ENCODE data around the gene DNAJA1. TPM values are rescaled to one million over a fixed set of nuclear protein-coding genes. Genes with fewer than 3 reads are reported as not detected.

The DNAJA1 gene
- total RNA-seq, 1 experiment from 2014 or later, result 80.4 TPM

- Histone ChIP-seq H2AFZ (ENCODE audit: low read length) (no peak overlapping the region), H4K20me1 (ENCODE audit: insufficient read depth, low read depth, low read length) (no peaks in the 10 kb centered on the region), H3K9me2 (replicated peaks; ENCODE audit: insufficient read depth, low read length) (no peaks in the 10 kb centered on the region), H3K4me3 (ENCODE audit: low read length) (no peak overlapping the region), H3K79me2 (ENCODE audit: low read length) (peaks cover 9% of the 10 kb centered on the region), H3K27ac (ENCODE audit: low read length) (no peak overlapping the region), H3K9ac (ENCODE audit: low read length) (no peak overlapping the region), H3K9me3 (ENCODE audit: low read length) (no peaks in the 10 kb centered on the region), H3K36me3 (ENCODE audit: insufficient read depth, low read length) (peaks cover 39% of the 10 kb centered on the region), H3K4me1 (ENCODE audit: low read length) (peaks cover 33% of the 10 kb centered on the region), H3K4me2 (ENCODE audit: low read depth, low read length, poor library complexity, severe bottlenecking) (no peak overlapping the region), H3K27me3 (ENCODE audit: low read length) (no peaks in the 10 kb centered on the region)
- no peak for DNase-seq
Measured at GRCh38 chr9:33048054-33048465, 23.0 kb downstream of the DNAJA1 start.

GRCh38 chr9:33049680-33050361, 24.7 kb downstream of the DNAJA1 start:
- Histone ChIP-seq H4K20me1 (ENCODE audit: insufficient read depth, low read depth, low read length) (no peaks in the 10 kb centered on the region), H3K27me3 (ENCODE audit: low read length) (no peaks in the 10 kb centered on the region), H3K27ac (ENCODE audit: low read length) (no peak overlapping the region), H3K79me2 (ENCODE audit: low read length) (peaks cover 9% of the 10 kb centered on the region), H3K36me3 (ENCODE audit: insufficient read depth, low read length) (peaks cover 51% of the 10 kb centered on the region), H3K4me3 (ENCODE audit: low read length) (no peak overlapping the region), H3K9me3 (ENCODE audit: low read length) (no peaks in the 10 kb centered on the region), H3K9ac (ENCODE audit: low read length) (no peak overlapping the region), H3K9me2 (replicated peaks; ENCODE audit: insufficient read depth, low read length) (no peaks in the 10 kb centered on the region), H3K4me2 (ENCODE audit: low read depth, low read length, poor library complexity, severe bottlenecking) (no peak overlapping the region), H3K4me1 (ENCODE audit: low read length) (peaks cover 15% of the 10 kb centered on the region), H2AFZ (ENCODE audit: low read length) (no peak overlapping the region)
- DNase-seq, result no peak

- DNase-seq, result peak; percentile 60
- Histone ChIP-seq H3K4me2 (ENCODE audit: low read depth, low read length, poor library complexity, severe bottlenecking) (no peak overlapping the region), H3K27ac (ENCODE audit: low read length) (0 out of 2 replicates have a peak overlapping the region, but pooled peaks have one; percentile 42)
Measured at GRCh38 chr9:33051144-33051543, 26.1 kb downstream of the DNAJA1 start.

GRCh38 chr9:33065157-33066076, 40.3 kb downstream of the DNAJA1 start:
- peak overlapping the region; percentile 25; the same call in 1 of the 2 replicates for H3K9ac ChIP-seq (ENCODE audit: low read length)
- H3K79me2 ChIP-seq (ENCODE audit: low read length), result peaks cover 12% of the 10 kb centered on the region
- H3K9me2 ChIP-seq (replicated peaks; ENCODE audit: insufficient read depth, low read length), result no peaks in the 10 kb centered on the region
- H4K20me1 ChIP-seq (ENCODE audit: insufficient read depth, low read depth, low read length), result no peaks in the 10 kb centered on the region
- DNase-seq, result no peak
- H3K4me3 ChIP-seq (ENCODE audit: low read length), result no peak overlapping the region
- H3K4me2 ChIP-seq (ENCODE audit: low read depth, low read length, poor library complexity, severe bottlenecking), result peak overlapping the region; percentile 7
- H2AFZ ChIP-seq (ENCODE audit: low read length), result no peak overlapping the region
- peaks cover 42% of the 10 kb centered on the region for H3K36me3 ChIP-seq (ENCODE audit: insufficient read depth, low read length)
- H3K4me1 ChIP-seq (ENCODE audit: low read length), result peaks cover 14% of the 10 kb centered on the region
- H3K9me3 ChIP-seq (ENCODE audit: low read length), result no peaks in the 10 kb centered on the region
- no peaks in the 10 kb centered on the region for H3K27me3 ChIP-seq (ENCODE audit: low read length)
- peak overlapping the region; percentile 76 for H3K27ac ChIP-seq (ENCODE audit: low read length)

More at GRCh38 chr9:33051144-33051543, 26.1 kb downstream of the DNAJA1 start:
- H3K9ac ChIP-seq (ENCODE audit: low read length), result no peak overlapping the region
- peaks cover 12% of the 10 kb centered on the region for H3K4me1 ChIP-seq (ENCODE audit: low read length)
- peaks cover 59% of the 10 kb centered on the region for H3K36me3 ChIP-seq (ENCODE audit: insufficient read depth, low read length)
- H3K9me3 ChIP-seq (ENCODE audit: low read length), result no peaks in the 10 kb centered on the region
- no peaks in the 10 kb centered on the region for H4K20me1 ChIP-seq (ENCODE audit: insufficient read depth, low read depth, low read length)
- H2AFZ ChIP-seq (ENCODE audit: low read length), result no peak overlapping the region
- H3K27me3 ChIP-seq (ENCODE audit: low read length), result no peaks in the 10 kb centered on the region
- H3K79me2 ChIP-seq (ENCODE audit: low read length), result peaks cover 9% of the 10 kb centered on the region
- H3K9me2 ChIP-seq (replicated peaks; ENCODE audit: insufficient read depth, low read length), result no peaks in the 10 kb centered on the region
- H3K4me3 ChIP-seq (ENCODE audit: low read length), result no peak overlapping the region

GRCh38 chr9:33068991-33069390, 43.9 kb downstream of the DNAJA1 start:
- H3K4me1 ChIP-seq (ENCODE audit: low read length), result peaks cover 14% of the 10 kb centered on the region
- 0 out of 2 replicates have a peak, but pooled peaks cover 7% of the 10 kb centered on the region for H4K20me1 ChIP-seq (ENCODE audit: insufficient read depth, low read depth, low read length)
- no peak overlapping the region for H2AFZ ChIP-seq (ENCODE audit: low read length)
- no peaks in the 10 kb centered on the region for H3K9me2 ChIP-seq (replicated peaks; ENCODE audit: insufficient read depth, low read length)
- no peak for DNase-seq
- H3K27me3 ChIP-seq (ENCODE audit: low read length), result no peaks in the 10 kb centered on the region
- peaks cover 39% of the 10 kb centered on the region for H3K36me3 ChIP-seq (ENCODE audit: insufficient read depth, low read length)
- H3K27ac ChIP-seq (ENCODE audit: low read length), result no peak overlapping the region
- H3K79me2 ChIP-seq (ENCODE audit: low read length), result peaks cover 44% of the 10 kb centered on the region
- H3K4me3 ChIP-seq (ENCODE audit: low read length), result no peak overlapping the region
- H3K9me3 ChIP-seq (ENCODE audit: low read length), result no peaks in the 10 kb centered on the region
- no peak overlapping the region for H3K9ac ChIP-seq (ENCODE audit: low read length)
- no peak overlapping the region for H3K4me2 ChIP-seq (ENCODE audit: low read depth, low read length, poor library complexity, severe bottlenecking)

- no peaks in the 10 kb centered on the region for H3K9me3 ChIP-seq (ENCODE audit: low read length)
- H3K4me1 ChIP-seq (ENCODE audit: low read length), result peaks cover 24% of the 10 kb centered on the region
- H3K27me3 ChIP-seq (ENCODE audit: low read length), result no peaks in the 10 kb centered on the region
- H3K9me2 ChIP-seq (replicated peaks; ENCODE audit: insufficient read depth, low read length), result no peaks in the 10 kb centered on the region
- H4K20me1 ChIP-seq (ENCODE audit: insufficient read depth, low read depth, low read length), result 0 out of 2 replicates have a peak, but pooled peaks cover 16% of the 10 kb centered on the region
- H3K4me2 ChIP-seq (ENCODE audit: low read depth, low read length, poor library complexity, severe bottlenecking), result peak within 1 kb of the TSS; percentile 91
- H3K79me2 ChIP-seq (ENCODE audit: low read length), result peaks cover 50% of the 10 kb centered on the region
- DNase-seq, result peak; percentile 98
- peak within 1 kb of the TSS; percentile 72; the same call in 1 of the 2 replicates for H2AFZ ChIP-seq (ENCODE audit: low read length)
- H3K4me3 ChIP-seq (ENCODE audit: low read length), result peak within 1 kb of the TSS; percentile 90
- peaks cover 18% of the 10 kb centered on the region for H3K36me3 ChIP-seq (ENCODE audit: insufficient read depth, low read length)
- peak within 1 kb of the TSS; percentile 40; the same call in 1 of the 2 replicates for H3K27ac ChIP-seq (ENCODE audit: low read length)
- peak within 1 kb of the TSS; percentile 81 for H3K9ac ChIP-seq (ENCODE audit: low read length)
Measured at GRCh38 chr9:33076046-33077004, 51.3 kb downstream of the DNAJA1 start, which contains the start of gene SMU1. TSS of gene SMU1 (minus strand) at chr9:33076674. CDS start at chr9:33076608, 66 bp downstream.

- no peaks in the 10 kb centered on the region for H3K27me3 ChIP-seq (ENCODE audit: low read length)
- no peak overlapping the region for H3K9ac ChIP-seq (ENCODE audit: low read length)
- no peaks in the 10 kb centered on the region for H3K36me3 ChIP-seq (ENCODE audit: insufficient read depth, low read length)
- peaks cover 12% of the 10 kb centered on the region for H3K4me1 ChIP-seq (ENCODE audit: low read length)
- no peaks in the 10 kb centered on the region for H3K9me3 ChIP-seq (ENCODE audit: low read length)
- no peaks in the 10 kb centered on the region for H3K9me2 ChIP-seq (replicated peaks; ENCODE audit: insufficient read depth, low read length)
- no peak overlapping the region for H2AFZ ChIP-seq (ENCODE audit: low read length)
- peaks cover 10% of the 10 kb centered on the region for H3K79me2 ChIP-seq (ENCODE audit: low read length)
- no peak overlapping the region for H3K27ac ChIP-seq (ENCODE audit: low read length)
- no peak overlapping the region for H3K4me3 ChIP-seq (ENCODE audit: low read length)
- H4K20me1 ChIP-seq (ENCODE audit: insufficient read depth, low read depth, low read length), result 0 out of 2 replicates have a peak, but pooled peaks cover 5% of the 10 kb centered on the region
- no peak overlapping the region for H3K4me2 ChIP-seq (ENCODE audit: low read depth, low read length, poor library complexity, severe bottlenecking)
- DNase-seq, result no peak
Measured at GRCh38 chr9:33080534-33080933, 55.5 kb downstream of the DNAJA1 start.

All from Karpas-422 (cell line).